ENCODE results near the gene LRRC8C. TPM values are rescaled to one million over a fixed set of nuclear protein-coding genes. Genes with fewer than 3 reads are reported as not detected.
"Not testable (repeated sequence)": the region's sequence is repeated elsewhere in the genome, so short reads cannot be mapped to it uniquely, and the experiment has no call there.

Gene LRRC8C
- total RNA-seq, 2 experiments from 2014 or later, result 31.7 to 32.3 TPM

DNA sequence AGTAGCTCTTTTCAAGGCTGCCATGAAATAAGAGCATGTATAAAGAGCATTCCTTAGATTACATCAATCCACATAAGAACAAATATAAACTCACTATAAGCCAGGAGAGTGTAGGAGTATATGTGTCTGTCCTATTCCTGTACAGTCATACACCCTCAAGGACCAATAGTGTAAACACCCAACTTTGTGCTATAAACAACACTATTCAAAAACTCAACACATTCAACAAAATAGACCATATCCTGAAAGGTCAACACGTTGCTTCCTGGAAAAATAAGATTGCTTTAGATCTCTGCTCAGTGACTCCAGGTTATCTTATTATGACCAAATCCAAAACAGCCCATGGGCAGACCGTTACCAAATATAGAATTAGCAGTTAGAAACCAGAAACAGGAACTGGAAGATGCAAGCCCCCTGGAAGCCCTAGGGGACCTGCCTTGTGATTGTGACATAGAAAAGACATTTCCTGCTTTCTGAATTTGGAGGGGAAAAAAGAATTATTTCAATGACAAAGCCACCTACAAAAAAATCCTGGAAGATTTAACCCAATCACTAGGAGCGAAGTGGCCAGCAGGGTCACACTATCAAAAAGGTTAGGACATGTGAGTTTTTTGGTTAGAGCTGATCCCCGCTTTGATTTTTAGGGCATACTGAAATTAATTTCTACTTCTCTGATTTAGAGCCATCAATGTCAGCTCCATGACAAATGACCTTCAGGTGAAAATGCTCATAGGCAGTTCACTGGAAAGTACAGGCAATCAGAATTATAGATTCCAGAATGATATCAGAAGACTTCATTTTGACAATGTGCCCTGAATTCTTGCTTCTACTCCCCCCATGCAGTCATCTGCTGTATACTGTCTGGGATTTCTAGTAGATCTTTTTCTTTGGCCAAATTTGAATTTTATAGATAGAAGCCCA is 59.9 kb downstream of the LRRC8C start:
- H3K4me3 Mint-ChIP-seq, result peak overlapping the region; percentile 37
- no peak for DNase-seq
- H3K36me3 Mint-ChIP-seq, result peaks cover 82% of the 10 kb centered on the region
- H3K27me3 Mint-ChIP-seq, result no peaks in the 10 kb centered on the region
- H3K4me1 Mint-ChIP-seq, result peaks cover 84% of the 10 kb centered on the region
- peak overlapping the region; percentile 85 for H3K27ac Mint-ChIP-seq
- H3K9me3 Mint-ChIP-seq, result no peaks in the 10 kb centered on the region

DNA sequence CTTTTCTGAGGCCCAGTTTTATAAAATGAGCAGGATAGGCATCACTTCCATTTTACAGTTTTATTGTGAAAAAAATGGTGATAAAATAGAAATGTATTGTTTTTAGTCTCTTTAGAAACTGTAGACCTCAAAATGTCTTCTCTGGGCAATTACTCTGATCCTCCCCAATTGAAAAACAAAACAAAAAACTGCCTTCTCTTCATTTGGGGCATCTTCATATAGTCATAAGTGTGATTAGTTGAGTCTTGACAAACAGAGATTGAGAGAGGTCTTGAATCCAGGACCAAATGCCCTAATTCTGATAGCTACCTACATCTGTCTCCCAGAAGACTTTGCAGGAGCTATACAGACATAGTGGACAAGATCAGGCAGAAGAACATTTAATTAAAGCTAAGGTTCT is 62.9 kb downstream of the LRRC8C start:
- Mint-ChIP-seq H3K4me3 (no peak overlapping the region), H3K27me3 (no peaks in the 10 kb centered on the region), H3K9me3 (peaks cover 6% of the 10 kb centered on the region), H3K4me1 (peaks cover 91% of the 10 kb centered on the region), H3K36me3 (peaks cover 81% of the 10 kb centered on the region), H3K27ac (peak overlapping the region; percentile 85)
- no peak for DNase-seq

DNA sequence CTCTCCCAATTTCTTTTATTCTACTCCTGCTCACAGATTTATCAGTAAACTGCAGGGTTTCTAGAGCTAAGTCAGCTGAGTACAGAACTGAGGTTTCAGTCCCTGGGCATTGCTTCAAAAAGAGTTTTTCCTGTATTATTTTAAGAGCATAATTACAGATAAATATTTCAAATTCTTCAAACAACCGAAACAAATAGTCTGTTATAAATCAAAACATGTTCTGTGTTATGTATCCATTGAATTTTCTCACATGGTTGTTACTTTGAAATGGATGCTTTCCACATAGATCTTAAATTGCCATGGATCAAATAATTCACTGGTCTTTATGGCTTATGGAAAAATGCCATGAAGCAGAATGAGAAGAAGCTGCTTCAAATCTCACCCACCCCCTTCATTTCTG is 64.5 kb downstream of the LRRC8C start:
- peak overlapping the region; percentile 96 for H3K27ac Mint-ChIP-seq
- no peaks in the 10 kb centered on the region for H3K27me3 Mint-ChIP-seq
- H3K9me3 Mint-ChIP-seq, result peaks cover 6% of the 10 kb centered on the region
- peaks cover 90% of the 10 kb centered on the region for H3K4me1 Mint-ChIP-seq
- H3K36me3 Mint-ChIP-seq, result peaks cover 90% of the 10 kb centered on the region
- no peak overlapping the region for H3K4me3 Mint-ChIP-seq
- no peak for DNase-seq

DNA sequence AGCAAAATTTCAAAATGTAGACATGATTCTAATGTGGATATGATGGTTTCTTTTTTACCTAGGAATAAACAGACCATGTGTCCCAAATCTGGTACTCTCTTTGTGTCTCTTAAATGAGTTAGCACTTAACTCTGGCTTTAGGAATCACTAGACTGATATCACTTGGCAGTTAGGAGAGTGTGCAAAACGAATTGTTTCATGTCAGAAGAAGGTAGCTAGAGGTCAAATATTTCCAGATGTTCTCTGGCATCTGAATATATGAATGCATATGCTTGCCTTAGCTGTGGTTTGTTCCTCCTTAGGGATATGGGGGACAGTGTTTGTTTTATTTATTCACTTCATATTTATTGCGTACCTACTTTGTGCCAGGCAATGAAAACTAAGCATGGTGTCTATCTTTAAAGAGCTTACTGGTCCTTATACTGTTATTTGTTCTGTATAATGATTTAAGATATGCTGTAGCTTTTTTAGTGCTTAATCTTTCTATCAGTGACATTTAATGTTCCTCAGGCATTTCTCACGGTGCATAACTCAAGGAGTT is 65.2 kb downstream of the LRRC8C start:
- DNase-seq, result no peak
- Mint-ChIP-seq H3K4me1 (peaks cover 88% of the 10 kb centered on the region), H3K36me3 (peaks cover 88% of the 10 kb centered on the region), H3K4me3 (no peak overlapping the region), H3K27me3 (no peaks in the 10 kb centered on the region), H3K27ac (peak overlapping the region; percentile 96), H3K9me3 (peaks cover 6% of the 10 kb centered on the region)

DNA sequence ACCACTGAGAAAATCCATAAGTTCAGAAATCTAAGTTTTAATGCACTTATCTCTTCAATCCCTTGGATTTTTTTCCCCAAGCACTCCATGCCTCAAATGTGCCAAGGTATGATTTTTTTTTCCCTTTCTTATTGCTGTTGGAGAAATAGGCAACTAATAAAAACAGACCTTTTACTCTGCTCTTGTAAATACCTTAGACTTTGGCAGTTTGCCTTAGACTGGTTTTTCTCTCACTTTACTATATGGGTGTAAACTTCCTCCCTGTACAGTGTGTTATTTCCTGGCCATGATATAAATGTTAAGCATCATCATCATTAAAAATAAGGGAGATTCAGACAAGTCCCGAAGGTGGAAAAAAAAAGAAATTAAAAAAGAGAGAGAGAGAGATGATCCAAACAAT is 65.7 kb downstream of the LRRC8C start:
- Mint-ChIP-seq H3K4me1 (peaks cover 86% of the 10 kb centered on the region), H3K4me3 (peak overlapping the region; percentile 22)

DNA sequence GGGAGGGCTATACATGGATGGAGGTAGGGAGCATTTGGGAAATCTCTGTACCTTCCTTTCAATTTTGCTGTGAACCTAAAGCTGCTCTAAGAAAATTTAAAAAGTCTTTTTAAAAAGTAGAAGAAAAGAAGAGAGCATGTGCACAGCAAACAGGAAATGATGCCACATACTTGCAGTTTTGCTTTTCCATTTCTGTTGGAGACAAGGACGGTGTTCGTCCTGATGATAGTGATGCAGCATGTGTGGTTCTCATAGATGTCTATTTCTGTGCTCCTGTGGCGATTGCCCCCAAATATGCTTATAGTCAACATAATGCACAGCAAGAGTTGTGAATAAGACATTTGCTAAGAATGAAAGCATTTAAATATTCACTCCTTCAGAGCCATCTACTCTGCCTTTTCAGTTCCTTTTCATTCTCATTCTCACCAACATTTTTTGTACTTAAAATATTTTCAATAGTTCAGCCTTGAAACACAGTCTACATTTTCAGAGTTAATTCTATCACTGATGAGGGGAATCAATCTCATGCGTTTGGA is 66.6 kb downstream of the LRRC8C start:
- H3K27ac Mint-ChIP-seq, result peak overlapping the region; percentile 96

More for the DNA sequence above, 65.7 kb downstream of the LRRC8C start:
- Mint-ChIP-seq H3K27me3 (no peaks in the 10 kb centered on the region), H3K27ac (peak overlapping the region; percentile 96), H3K36me3 (peaks cover 86% of the 10 kb centered on the region), H3K9me3 (peaks cover 9% of the 10 kb centered on the region)
- DNase-seq, result no peak

DNA sequence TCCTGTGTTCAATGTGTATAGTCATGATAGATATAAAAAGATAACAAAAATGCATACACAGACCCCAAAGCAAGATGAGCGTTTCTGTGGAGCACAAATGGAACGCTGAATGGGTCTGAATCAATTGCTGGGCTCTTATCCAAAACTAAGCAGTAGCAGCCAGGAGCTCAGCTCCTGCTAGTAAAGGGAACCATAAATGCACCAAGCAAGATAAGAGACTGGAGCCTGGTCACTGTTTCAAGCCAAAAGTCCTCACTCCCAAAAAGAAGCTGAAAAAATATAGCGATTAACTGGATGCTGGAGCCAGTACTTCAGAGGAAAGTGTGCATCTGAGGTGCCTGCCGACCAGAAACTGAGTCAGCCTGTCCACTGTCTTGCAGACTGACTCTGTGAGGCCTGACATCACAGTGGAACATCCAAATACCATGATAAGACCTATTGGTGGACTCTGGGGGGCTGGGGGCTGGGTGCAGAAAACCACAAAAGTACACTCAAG is 68.9 kb downstream of the LRRC8C start:
- peak overlapping the region; percentile 32 for H3K4me3 Mint-ChIP-seq
- peak; percentile 73 for DNase-seq
- H3K9me3 Mint-ChIP-seq, result peaks cover 16% of the 10 kb centered on the region
- peak overlapping the region; percentile 96 for H3K27ac Mint-ChIP-seq
- no peaks in the 10 kb centered on the region for H3K27me3 Mint-ChIP-seq
- peaks cover 79% of the 10 kb centered on the region for H3K4me1 Mint-ChIP-seq
- peaks cover 71% of the 10 kb centered on the region for H3K36me3 Mint-ChIP-seq

More for the DNA sequence above, 66.6 kb downstream of the LRRC8C start:
- Mint-ChIP-seq H3K36me3 (peaks cover 85% of the 10 kb centered on the region), H3K4me3 (peak overlapping the region; percentile 42), H3K9me3 (peaks cover 15% of the 10 kb centered on the region), H3K4me1 (peaks cover 85% of the 10 kb centered on the region), H3K27me3 (no peaks in the 10 kb centered on the region)
- DNase-seq, result no peak

DNA sequence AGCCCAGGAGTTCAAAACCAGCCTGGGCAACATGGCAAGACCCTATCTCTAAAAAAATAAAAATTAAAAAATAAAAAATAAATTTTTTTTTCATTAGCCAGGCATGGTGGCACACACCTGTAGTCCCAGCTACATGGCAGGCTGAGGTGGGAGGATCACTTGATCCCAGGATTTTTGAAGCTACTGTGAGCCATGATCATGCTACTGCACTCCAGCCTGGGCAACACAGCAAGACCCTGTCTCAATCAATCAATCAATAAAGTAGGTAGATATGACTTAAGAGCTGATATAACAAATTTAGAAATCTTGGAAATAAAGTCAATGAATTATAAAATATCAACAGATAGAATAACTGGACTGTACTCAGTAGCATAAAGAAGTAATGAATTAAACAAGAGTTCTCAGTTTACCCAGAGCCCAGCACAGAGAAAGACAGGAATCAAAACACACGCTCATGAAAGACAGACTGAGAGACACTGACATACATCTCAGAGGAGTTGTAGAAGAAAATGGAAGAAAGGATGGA is 69.7 kb downstream of the LRRC8C start:
- Mint-ChIP-seq H3K27ac (peak overlapping the region; percentile 44), H3K4me3 (no peak overlapping the region), H3K4me1 (peaks cover 76% of the 10 kb centered on the region), H3K9me3 (peaks cover 16% of the 10 kb centered on the region), H3K36me3 (peaks cover 71% of the 10 kb centered on the region), H3K27me3 (no peaks in the 10 kb centered on the region)
- no peak for DNase-seq

DNA sequence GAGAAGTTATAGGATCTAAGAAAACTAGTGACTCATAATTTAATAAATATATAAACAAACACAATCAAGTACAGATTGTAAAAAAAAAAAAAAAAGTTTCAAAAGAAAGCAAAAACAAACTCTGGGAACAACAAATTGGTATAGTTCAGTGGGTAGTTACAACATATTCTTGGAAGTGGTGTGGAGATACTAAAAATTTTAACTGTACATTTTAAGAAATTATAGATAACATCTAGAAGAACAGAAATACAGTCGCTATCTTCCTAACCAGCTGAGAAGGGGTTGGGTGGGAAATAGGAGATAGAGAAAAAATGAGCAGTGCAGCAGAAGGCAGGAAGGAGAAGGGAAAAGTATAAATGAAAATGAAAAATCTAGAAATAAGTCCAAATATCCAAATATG is 70.5 kb downstream of the LRRC8C start:
- peaks cover 16% of the 10 kb centered on the region for H3K9me3 Mint-ChIP-seq
- H3K27me3 Mint-ChIP-seq, result no peaks in the 10 kb centered on the region
- H3K4me1 Mint-ChIP-seq, result peaks cover 71% of the 10 kb centered on the region
- no peak for DNase-seq
- H3K36me3 Mint-ChIP-seq, result peaks cover 74% of the 10 kb centered on the region
- H3K27ac Mint-ChIP-seq, result no peak overlapping the region
- H3K4me3 Mint-ChIP-seq, result no peak overlapping the region

DNA sequence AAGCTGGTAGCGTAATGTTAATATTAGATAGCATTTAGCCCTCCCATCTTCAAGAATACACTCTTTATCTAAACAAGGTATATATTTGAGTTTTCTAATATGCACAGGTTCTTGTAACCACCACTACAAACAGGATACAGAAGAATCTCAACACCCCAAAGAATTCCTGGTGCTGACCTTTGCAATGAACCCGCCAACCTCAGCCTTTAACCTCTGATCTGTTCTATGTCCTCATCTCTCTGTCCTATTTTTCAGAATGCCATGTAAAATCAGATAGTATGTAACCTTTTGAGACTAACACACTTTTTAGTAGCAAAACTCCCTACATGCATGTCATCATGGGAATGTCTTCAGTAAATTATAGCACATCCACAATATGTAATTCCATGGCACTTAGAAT is 71.1 kb downstream of the LRRC8C start:
- peaks cover 13% of the 10 kb centered on the region for H3K9me3 Mint-ChIP-seq
- no peak overlapping the region for H3K4me3 Mint-ChIP-seq
- DNase-seq, result no peak
- no peak overlapping the region for H3K27ac Mint-ChIP-seq
- no peaks in the 10 kb centered on the region for H3K27me3 Mint-ChIP-seq
- peaks cover 69% of the 10 kb centered on the region for H3K4me1 Mint-ChIP-seq
- H3K36me3 Mint-ChIP-seq, result peaks cover 74% of the 10 kb centered on the region

DNA sequence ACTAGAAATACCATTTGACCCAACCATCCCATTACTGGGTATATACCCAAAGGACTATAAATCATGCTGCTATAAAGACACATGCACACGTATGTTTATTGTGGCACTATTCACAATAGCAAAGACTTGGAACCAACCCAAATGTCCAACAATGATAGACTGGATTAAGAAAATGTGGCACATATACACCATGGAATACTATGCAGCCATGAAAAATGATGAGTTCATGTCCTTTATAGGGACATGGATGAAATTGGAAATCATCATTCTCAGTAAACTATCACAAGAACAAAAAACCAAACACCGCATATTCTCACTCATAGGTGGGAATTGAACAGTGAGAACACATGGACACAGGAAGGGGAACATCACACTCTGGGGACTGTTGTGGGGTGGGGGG is 72.0 kb downstream of the LRRC8C start:
- H3K27ac Mint-ChIP-seq, H3K27me3 Mint-ChIP-seq, H3K4me3 Mint-ChIP-seq, DNase-seq: not testable (repeated sequence)
- Mint-ChIP-seq H3K9me3 (peaks cover 13% of the 10 kb centered on the region), H3K36me3 (peaks cover 74% of the 10 kb centered on the region), H3K4me1 (peaks cover 60% of the 10 kb centered on the region)

DNA sequence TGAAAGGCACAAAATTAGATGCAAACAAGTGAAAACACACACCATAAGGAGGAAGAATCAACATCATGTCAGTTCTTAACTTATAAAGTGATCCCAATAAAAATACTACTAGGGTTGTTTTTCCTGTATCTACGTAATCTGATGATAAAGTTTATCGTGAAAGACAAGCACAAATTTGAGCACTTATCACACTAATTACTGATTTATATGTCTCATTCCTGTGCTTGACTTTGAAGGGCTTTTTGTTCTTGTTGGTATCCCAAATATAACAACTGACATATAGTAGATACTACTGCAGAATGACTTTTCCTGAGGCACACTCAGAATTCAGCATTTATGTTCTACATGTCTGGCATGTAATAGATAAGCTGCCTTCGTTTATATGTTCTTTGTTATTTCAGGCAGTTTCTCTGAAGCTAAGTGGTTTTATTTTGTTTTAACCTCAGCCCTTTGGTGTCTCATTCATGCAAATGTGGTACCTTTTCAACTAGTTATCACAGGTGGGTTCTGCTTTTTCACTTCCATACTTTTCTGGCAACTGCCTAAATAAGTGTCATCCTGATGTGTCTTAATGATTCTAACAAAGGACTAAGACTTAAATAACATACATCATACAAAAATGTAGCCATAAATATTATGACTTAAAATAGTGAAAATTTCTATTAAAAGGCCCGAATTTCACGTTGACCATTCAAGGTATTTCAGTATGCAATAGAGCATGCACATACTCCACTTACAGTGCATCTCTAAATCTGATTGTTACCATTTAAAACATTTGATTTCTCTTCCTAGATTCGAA is 73.2 kb downstream of the LRRC8C start:
- Mint-ChIP-seq H3K27me3 (no peaks in the 10 kb centered on the region), H3K27ac (peak overlapping the region; percentile 54), H3K4me3 (no peak overlapping the region), H3K4me1 (peaks cover 57% of the 10 kb centered on the region), H3K9me3 (peaks cover 10% of the 10 kb centered on the region), H3K36me3 (peaks cover 71% of the 10 kb centered on the region)
- no peak for DNase-seq

DNA sequence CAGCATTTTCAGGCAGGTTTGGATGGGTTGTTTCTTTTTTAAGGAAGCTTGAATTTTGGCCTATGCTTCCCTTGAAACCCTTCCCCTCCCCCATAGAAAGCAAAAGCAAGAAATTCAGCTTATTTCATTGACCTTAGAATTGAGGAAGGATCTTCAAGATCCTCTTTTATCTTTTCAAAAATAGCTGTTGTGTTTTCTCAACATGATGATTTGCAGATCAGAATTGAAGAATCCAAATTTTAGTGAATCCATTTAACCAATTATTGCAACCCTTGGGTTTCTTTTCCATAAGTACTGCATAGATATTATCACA is 73.7 kb downstream of the LRRC8C start:
- DNase-seq, result no peak
- peaks cover 10% of the 10 kb centered on the region for H3K9me3 Mint-ChIP-seq
- peaks cover 58% of the 10 kb centered on the region for H3K4me1 Mint-ChIP-seq
- no peaks in the 10 kb centered on the region for H3K27me3 Mint-ChIP-seq
- no peak overlapping the region for H3K4me3 Mint-ChIP-seq
- H3K27ac Mint-ChIP-seq, result peak overlapping the region; percentile 54
- H3K36me3 Mint-ChIP-seq, result peaks cover 71% of the 10 kb centered on the region

DNA sequence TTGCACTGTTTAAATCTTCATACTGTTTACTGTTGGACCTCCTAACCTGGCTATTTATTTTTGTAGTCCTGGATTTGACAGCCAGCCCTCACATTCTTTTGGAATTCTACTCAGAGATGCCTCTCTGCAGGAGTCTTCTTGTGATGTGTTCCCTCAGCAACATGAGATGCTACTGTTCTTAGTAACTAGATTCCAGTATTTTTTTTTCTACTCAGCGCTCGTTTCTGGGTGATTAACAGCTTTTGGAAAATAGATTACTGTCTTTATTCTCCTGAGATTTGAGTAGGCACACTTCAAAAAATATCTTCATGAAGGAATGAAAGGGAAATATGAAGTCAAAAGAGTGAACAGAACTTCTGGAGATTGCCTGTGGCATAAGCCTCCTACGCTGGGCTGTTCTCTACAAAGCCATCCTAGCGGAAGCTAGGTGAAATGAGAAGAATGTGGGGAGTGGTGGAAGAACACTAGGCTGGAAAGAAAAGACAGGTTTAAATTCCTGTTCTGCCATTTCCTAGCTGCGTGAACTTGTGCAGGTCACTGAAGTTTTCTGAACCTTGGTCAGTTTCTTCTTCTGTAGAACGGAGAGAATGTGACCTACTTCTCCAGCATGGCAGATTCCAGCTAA is 75.9 kb downstream of the LRRC8C start:
- Mint-ChIP-seq H3K9me3 (peaks cover 7% of the 10 kb centered on the region), H3K4me1 (peaks cover 45% of the 10 kb centered on the region), H3K27me3 (no peaks in the 10 kb centered on the region), H3K36me3 (peaks cover 72% of the 10 kb centered on the region), H3K27ac (peak overlapping the region; percentile 55), H3K4me3 (no peak overlapping the region)
- no peak for DNase-seq
